ENCODE data around the gene CLCF1.

Gene CLCF1

GRCh38 chr11:67393990-67394389 is 20.6 kb upstream of the CLCF1 start:
- DNase-seq = no peak

GRCh38 chr11:67393437-67393836 is 20.0 kb upstream of the CLCF1 start:
- DNase-seq = no peak

- DNase-seq = no peak
These were observed 18.9 kb upstream of the CLCF1 start for GRCh38 chr11:67392183-67392715.

GRCh38 chr11:67391304-67392182 is 18.1 kb upstream of the CLCF1 start, which contains the start of gene RAD9A:
Gene RAD9A, plus strand, starts transcription at chr11:67391986. Its CDS starts 59 bp downstream, at chr11:67392045.
- peak; percentile 96 to 98 for DNase-seq

GRCh38 chr11:67390947-67391303 is 17.5 kb upstream of the CLCF1 start:
- no peak for DNase-seq

GRCh38 chr11:67389477-67389876 is 16.1 kb upstream of the CLCF1 start:
- DNase-seq = peak; percentile 67 to 72

- no peak for DNase-seq
These were observed 14.1 kb upstream of the CLCF1 start for GRCh38 chr11:67387518-67387917.

GRCh38 chr11:67387069-67387468 is 13.7 kb upstream of the CLCF1 start:
- DNase-seq = no peak

GRCh38 chr11:67384851-67385366 is 11.5 kb upstream of the CLCF1 start:
- no peak for DNase-seq

GRCh38 chr11:67382276-67383136 is 9.1 kb upstream of the CLCF1 start:
- DNase-seq = peak; percentile 76 to 80

GRCh38 chr11:67381244-67381972 is 8.0 kb upstream of the CLCF1 start:
- no peak for DNase-seq

GRCh38 chr11:67379061-67380058 is 6.0 kb upstream of the CLCF1 start:
- DNase-seq = no peak

- no peak for DNase-seq
These were observed 5.1 kb upstream of the CLCF1 start for GRCh38 chr11:67378544-67378943.

- peak in 1 of 2 experiments; percentile 34 for DNase-seq
These were observed 3.7 kb upstream of the CLCF1 start for GRCh38 chr11:67376873-67377808.

GRCh38 chr11:67376063-67376820 is 2.8 kb upstream of the CLCF1 start:
- DNase-seq = no peak

GRCh38 chr11:67375320-67376055 is 2.1 kb upstream of the CLCF1 start:
- no peak for DNase-seq

- no peak for DNase-seq
These were observed 1.3 kb upstream of the CLCF1 start for GRCh38 chr11:67374571-67375281.

Data from SHP77 (cell line).